Measurements from ENCODE around the gene KCNH1. TPM values are rescaled to one million over a fixed set of nuclear protein-coding genes. Genes with fewer than 3 reads are reported as not detected.

Gene KCNH1
- total RNA-seq, 3 donors from 2014 or later, result 0.81 to 1.7 (median 1.2) TPM

DNA sequence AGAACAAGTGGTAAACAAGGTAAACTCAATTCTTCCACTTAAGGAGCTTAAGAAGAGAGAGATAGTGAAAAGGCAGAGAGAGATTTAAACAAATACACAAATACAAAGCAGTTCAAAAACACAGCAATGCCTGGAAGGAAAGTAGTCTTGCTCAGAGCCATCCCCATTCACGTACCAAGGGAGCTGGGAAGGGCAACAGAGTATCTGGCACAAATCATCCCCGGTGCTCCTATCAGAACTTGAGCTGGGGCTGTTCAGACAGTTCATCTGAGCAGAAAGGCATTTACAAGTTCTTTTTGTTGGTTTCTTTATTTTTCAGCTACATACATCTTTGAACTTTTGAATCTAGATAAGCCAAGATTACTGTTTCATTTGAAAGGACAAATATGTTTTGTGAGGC is 233.9 kb downstream of the KCNH1 start:
- intact Hi-C loops (cut with DNase I, micrococcal nuclease), result no loop called here
- Histone ChIP-seq H3K9me3 (no peaks in the 10 kb centered on the region), H3K36me3 (ENCODE audit: low read depth) (no peaks in the 10 kb centered on the region), H3K4me1 (ENCODE audit: low read depth) (no peaks in the 10 kb centered on the region), H3K4me3 (no peak overlapping the region)
- TF ChIP-seq, protein P1, sequence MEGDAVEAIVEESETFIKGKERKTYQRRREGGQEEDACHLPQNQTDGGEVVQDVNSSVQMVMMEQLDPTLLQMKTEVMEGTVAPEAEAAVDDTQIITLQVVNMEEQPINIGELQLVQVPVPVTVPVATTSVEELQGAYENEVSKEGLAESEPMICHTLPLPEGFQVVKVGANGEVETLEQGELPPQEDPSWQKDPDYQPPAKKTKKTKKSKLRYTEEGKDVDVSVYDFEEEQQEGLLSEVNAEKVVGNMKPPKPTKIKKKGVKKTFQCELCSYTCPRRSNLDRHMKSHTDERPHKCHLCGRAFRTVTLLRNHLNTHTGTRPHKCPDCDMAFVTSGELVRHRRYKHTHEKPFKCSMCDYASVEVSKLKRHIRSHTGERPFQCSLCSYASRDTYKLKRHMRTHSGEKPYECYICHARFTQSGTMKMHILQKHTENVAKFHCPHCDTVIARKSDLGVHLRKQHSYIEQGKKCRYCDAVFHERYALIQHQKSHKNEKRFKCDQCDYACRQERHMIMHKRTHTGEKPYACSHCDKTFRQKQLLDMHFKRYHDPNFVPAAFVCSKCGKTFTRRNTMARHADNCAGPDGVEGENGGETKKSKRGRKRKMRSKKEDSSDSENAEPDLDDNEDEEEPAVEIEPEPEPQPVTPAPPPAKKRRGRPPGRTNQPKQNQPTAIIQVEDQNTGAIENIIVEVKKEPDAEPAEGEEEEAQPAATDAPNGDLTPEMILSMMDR (IDR thresholded peaks at IDR 0.05), result no peak
- ATAC-seq (no peak), DNase-seq (no peak)

DNA sequence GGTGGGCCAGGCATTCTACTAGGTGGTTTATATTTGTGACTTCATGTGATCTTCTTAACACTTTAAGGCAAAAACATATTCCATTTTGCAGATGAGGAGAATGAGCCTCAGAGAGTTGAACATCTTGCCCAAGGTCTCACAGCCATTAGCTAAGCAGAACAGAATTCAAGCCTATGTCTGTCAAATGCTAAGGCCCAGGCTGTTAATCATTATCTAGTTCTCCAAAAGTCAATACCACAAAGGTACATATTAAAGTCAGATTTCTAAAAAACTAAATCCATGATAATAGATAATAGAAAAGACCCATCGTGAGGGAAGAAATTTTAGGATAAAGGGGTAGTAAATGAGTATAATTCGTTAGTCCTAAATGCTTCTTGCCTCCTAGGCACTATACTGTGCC is 234.3 kb downstream of the KCNH1 start:
- Histone ChIP-seq H3K36me3 (ENCODE audit: low read depth) (no peaks in the 10 kb centered on the region), H3K9me3 (no peaks in the 10 kb centered on the region), H3K4me3 (no peak overlapping the region), H3K4me1 (ENCODE audit: low read depth) (no peaks in the 10 kb centered on the region)
- TF ChIP-seq, protein P1 (IDR thresholded peaks at IDR 0.05), result no peak
- intact Hi-C loops (cut with DNase I, micrococcal nuclease), result no loop called here
- DNase-seq, result no peak
- ATAC-seq, result no peak

DNA sequence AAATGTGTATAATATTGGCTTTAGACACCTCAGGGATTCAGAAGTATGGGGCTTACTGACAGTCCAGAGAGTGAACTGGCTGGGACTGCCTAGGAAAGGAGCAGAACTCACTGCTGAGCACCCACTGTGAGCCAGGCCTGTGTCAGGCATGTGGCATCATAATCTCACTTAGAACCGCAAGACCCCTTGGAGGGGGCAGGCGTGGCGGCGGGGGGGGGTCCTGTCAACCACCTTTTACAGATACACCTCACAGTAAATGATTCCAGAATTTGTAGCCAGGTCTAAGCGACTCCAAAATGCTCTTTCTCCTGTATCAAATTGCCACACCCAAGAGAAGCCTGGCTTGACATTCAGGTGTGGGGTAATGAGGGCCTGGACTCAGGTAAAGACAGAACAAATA is 235.5 kb downstream of the KCNH1 start:
- intact Hi-C loops (cut with DNase I, micrococcal nuclease), result no loop called here
- ATAC-seq (no peak), DNase-seq (no peak)
- Histone ChIP-seq H3K36me3 (ENCODE audit: low read depth) (no peaks in the 10 kb centered on the region), H3K4me1 (ENCODE audit: low read depth) (no peaks in the 10 kb centered on the region), H3K9me3 (peaks cover 3% of the 10 kb centered on the region), H3K4me3 (no peak overlapping the region)
- TF ChIP-seq, protein P1 (IDR thresholded peaks at IDR 0.05), result no peak

DNA sequence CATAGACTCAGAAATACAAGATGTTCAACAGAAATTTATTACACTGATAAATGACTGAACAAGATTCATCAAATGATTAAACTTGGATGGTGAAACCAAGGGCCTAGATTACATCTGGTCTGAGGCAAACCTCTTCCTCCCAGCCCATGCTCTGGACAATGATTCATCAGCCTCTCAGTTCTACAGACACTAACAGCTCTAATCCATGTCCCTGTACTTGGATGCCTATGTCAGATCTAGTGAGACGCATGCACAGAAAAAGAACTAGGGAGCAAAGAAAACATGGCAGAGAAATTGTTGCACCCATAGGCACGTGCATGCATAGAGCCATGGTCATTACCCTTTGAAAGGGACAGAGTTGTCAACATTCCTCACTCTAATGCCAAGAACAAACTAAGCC is 250.1 kb downstream of the KCNH1 start:
- H3K9me3 ChIP-seq, result no peaks in the 10 kb centered on the region
- no peak overlapping the region for H3K4me3 ChIP-seq
- no peak for DNase-seq
- H3K36me3 ChIP-seq (ENCODE audit: low read depth), result no peaks in the 10 kb centered on the region
- H3K4me1 ChIP-seq (ENCODE audit: low read depth), result no peaks in the 10 kb centered on the region
- intact Hi-C loops (cut with DNase I, micrococcal nuclease), result no loop called here
- TF ChIP-seq, protein P1 (IDR thresholded peaks at IDR 0.05), result no peak
- no peak for ATAC-seq

DNA sequence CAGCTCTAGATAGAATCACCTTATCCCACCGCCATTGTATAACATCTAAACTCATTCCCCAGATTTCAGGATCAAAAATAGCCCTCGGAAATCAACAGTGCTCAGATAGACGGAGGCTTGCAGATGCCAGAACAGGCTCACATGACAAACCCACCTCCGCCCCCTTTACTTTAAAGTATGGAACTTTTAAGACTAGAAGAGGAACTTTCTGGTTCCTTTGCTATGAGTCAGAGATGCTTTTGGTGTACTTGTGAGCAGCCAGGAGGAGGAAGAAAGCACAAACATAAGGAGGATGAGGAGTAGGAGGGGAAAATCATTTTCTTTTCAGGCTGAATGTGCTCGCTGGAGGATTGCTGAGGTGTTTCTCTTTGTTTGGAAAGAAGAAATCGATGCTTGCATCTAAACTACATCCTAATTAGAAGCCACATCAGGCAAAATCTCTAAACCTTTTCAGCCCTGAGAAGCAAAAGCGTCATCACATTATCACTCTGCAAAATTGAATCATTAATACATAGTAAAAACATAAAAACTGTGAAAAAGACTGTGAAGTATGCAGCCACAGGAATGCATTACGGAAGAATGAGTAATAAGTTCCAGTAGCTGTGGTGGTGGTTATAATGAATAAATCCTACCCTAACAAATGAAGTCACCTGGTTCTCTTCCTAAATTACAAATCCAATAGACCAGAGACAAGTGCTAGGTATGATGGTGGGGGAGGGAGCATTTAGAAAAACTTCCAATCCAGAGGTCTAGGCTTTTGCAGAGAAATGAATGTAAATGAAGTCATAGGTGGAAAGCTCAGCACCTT is 251.3 kb downstream of the KCNH1 start:
- ATAC-seq, result no peak

More for the DNA sequence above, 251.3 kb downstream of the KCNH1 start:
- DNase-seq, result no peak
- TF ChIP-seq, protein P1 (IDR thresholded peaks at IDR 0.05), result no peak
- Histone ChIP-seq H3K36me3 (ENCODE audit: low read depth) (no peaks in the 10 kb centered on the region), H3K4me1 (ENCODE audit: low read depth) (no peaks in the 10 kb centered on the region), H3K9me3 (no peaks in the 10 kb centered on the region), H3K4me3 (no peak overlapping the region)
- intact Hi-C loops (cut with DNase I, micrococcal nuclease), result no loop called here

All from mucosa of descending colon (tissue), 3 donors.